GM23338 (cell line): ENCODE data around the gene ZNF385B. TPM values are rescaled to one million over a fixed set of nuclear protein-coding genes. Genes with fewer than 3 reads are reported as not detected.

Experiments used
- ATAC-seq: fragments of 200-7000 bp; cut with Tn5 transposase; 3 replicates; pipeline ENCODE4 v1.9.1; 2020
- DNase-seq: peaks from one replicate; pipeline ENCODE4 v3.0.0-alpha.2; 2015; ENCODE audit warnings: low spot score
- H2AFZ ChIP-seq: fragments of 200-600 bp; sonication (generic); 2 replicates; pipeline ENCODE4 v1.8.0; 2016; ENCODE audit warnings: antibody characterized with exemption, mild to moderate bottlenecking, moderate library complexity
- H3F3A ChIP-seq: fragments of 200-600 bp; sonication (generic); replicated peaks from 2 replicates; pipeline ENCODE4 v1.8.0; 2017; ENCODE audit warnings: antibody characterized with exemption, mixed run types, low read depth
- H3K27ac ChIP-seq: fragments of 200-600 bp; sonication (generic); 2 replicates; pipeline ENCODE4 v1.6.1; 2016; ENCODE audit warnings: low read depth
- H3K27me3 ChIP-seq: fragments of 200-600 bp; sonication (generic); 2 replicates; pipeline ENCODE4 v1.8.0; 2016; ENCODE audit warnings: mild to moderate bottlenecking, mixed run types, moderate library complexity; ENCODE audit not compliant: insufficient read depth
- H3K36me3 ChIP-seq: fragments of 200-600 bp; sonication (generic); 2 replicates; pipeline ENCODE4 v1.8.0; 2016; ENCODE audit warnings: mild to moderate bottlenecking; ENCODE audit not compliant: insufficient read depth
- H3K4me1 ChIP-seq: fragments of 200-600 bp; sonication (generic); 2 replicates; pipeline ENCODE4 v1.8.0; 2016; ENCODE audit warnings: mild to moderate bottlenecking, moderate library complexity; ENCODE audit not compliant: insufficient read depth
- H3K4me2 ChIP-seq: fragments of 200-600 bp; sonication (generic); 2 replicates; pipeline ENCODE4 v1.7.1; 2017; ENCODE audit warnings: mixed run types
- H3K4me3 ChIP-seq: fragments of 200-600 bp; sonication (generic); 2 replicates; pipeline ENCODE4 v1.6.1; 2016; ENCODE audit warnings: mixed run types
- H3K79me2 ChIP-seq: fragments of 200-600 bp; sonication (generic); replicated peaks from 2 replicates; pipeline ENCODE4 v1.8.0; 2017; ENCODE audit warnings: mild to moderate bottlenecking; ENCODE audit not compliant: insufficient read depth
- H3K9me2 ChIP-seq: fragments of 200-600 bp; sonication (generic); 2 replicates; pipeline ENCODE4 v1.8.0; 2017; ENCODE audit not compliant: insufficient read depth
- H4K20me1 ChIP-seq: fragments of 200-600 bp; sonication (generic); replicated peaks from 2 replicates; pipeline ENCODE4 v1.8.0; 2017; ENCODE audit warnings: mild to moderate bottlenecking; ENCODE audit not compliant: insufficient read depth
- H3K27ac Mint-ChIP-seq: 2 replicates; pipeline ENCODE4 v1.8.0; 2020; ENCODE audit warnings: inconsistent platforms, mild to moderate bottlenecking, moderate library complexity, mixed read lengths
- H3K27me3 Mint-ChIP-seq: 3 replicates; pipeline ENCODE4 v1.8.0; 2022; ENCODE audit warnings: low read depth, mild to moderate bottlenecking, moderate library complexity, mixed read lengths, inconsistent platforms; ENCODE audit not compliant: insufficient read depth, poor library complexity
- H3K36me3 Mint-ChIP-seq: 3 replicates; pipeline ENCODE4 v1.8.0; 2021; ENCODE audit warnings: low read depth, mild to moderate bottlenecking, inconsistent platforms, moderate library complexity, mixed read lengths
- H3K4me1 Mint-ChIP-seq: 3 replicates; pipeline ENCODE4 v1.8.0; 2020; ENCODE audit warnings: mild to moderate bottlenecking, inconsistent platforms, mixed read lengths
- H3K4me3 Mint-ChIP-seq: 3 replicates; pipeline ENCODE4 v1.8.0; 2021; ENCODE audit warnings: moderate library complexity, mild to moderate bottlenecking, inconsistent platforms, mixed read lengths
- H3K9me3 Mint-ChIP-seq: 3 replicates; pipeline ENCODE4 v1.8.0; 2020; ENCODE audit warnings: moderate library complexity, mild to moderate bottlenecking, inconsistent platforms, mixed read lengths
- CTCF ChIP-seq, 2 experiments: fragments of 200-600 bp in 1 of 2; sonication (generic) in 1 of 2; conservative IDR thresholded peaks; 2 replicates each; pipeline versions ENCODE4 v1.5.1 to v1.6.1; 2016 to 2017; ENCODE audit warnings: antibody characterized with exemption in 2 of 2, low read depth in 2 of 2, mild to moderate bottlenecking in 2 of 2, moderate library complexity in 1 of 2
- ETS1 ChIP-seq: IDR thresholded peaks from 2 replicates; pipeline ENCODE4 v1.6.1; 2016; ENCODE audit warnings: antibody characterized with exemption
- EZH2 ChIP-seq: fragments of 200-600 bp; sonication (generic); IDR thresholded peaks from one replicate; pipeline ENCODE4 v1.8.0; 2017; ENCODE audit warnings: antibody characterized with exemption, mild to moderate bottlenecking, low read depth; ENCODE audit not compliant: unreplicated experiment
- EZH2phosphoT487 ChIP-seq: fragments of 200-600 bp; sonication (generic); IDR thresholded peaks from one replicate; pipeline ENCODE4 v1.8.1; 2018; ENCODE audit warnings: antibody characterized with exemption; ENCODE audit not compliant: unreplicated experiment
- JUNB ChIP-seq: IDR thresholded peaks from one replicate; pipeline ENCODE4 v1.6.1; 2016; ENCODE audit warnings: antibody characterized with exemption; ENCODE audit not compliant: unreplicated experiment
- NANOG ChIP-seq: IDR thresholded peaks from 2 replicates; pipeline ENCODE4 v1.6.1; 2016; ENCODE audit warnings: antibody characterized with exemption, borderline replicate concordance
- POLR2AphosphoS5 ChIP-seq: IDR thresholded peaks from 2 replicates; pipeline ENCODE4 v1.6.1; 2016; ENCODE audit warnings: antibody characterized with exemption, low read depth
- REST ChIP-seq: IDR thresholded peaks from one replicate; pipeline ENCODE4 v1.6.1; 2018; ENCODE audit warnings: antibody characterized with exemption; ENCODE audit not compliant: unreplicated experiment
- STAT1 ChIP-seq: IDR thresholded peaks from one replicate; pipeline ENCODE4 v1.6.1; 2016; ENCODE audit warnings: antibody characterized with exemption; ENCODE audit not compliant: unreplicated experiment
- polyA plus RNA-seq: library from polyadenylated mRNA; unstranded; fragments of >200 nt; fragmentation: Nextera tagmentation; extraction: Ambion mirVana; gene quantifications from 2 replicates; pipeline ENCODE4 v1.2.1, GENCODE V29; 2016
- total RNA-seq: library from RNA; depleted of rRNA; stranded (reverse); fragments of >200 nt; shearing (Covaris generic); gene quantifications from 2 replicates; pipeline ENCODE4 v1.2.3, GENCODE V29; 2014

The ZNF385B gene
- total and polyA plus RNA-seq, 2 experiments from 2014 or later = 1.5 to 4.6 TPM

GRCh38 chr2:179861027-179861415, 391 bp downstream of the ZNF385B start:
- Mint-ChIP-seq H3K4me1 (peaks cover 24% of the 10 kb centered on the region), H3K4me3 (peak overlapping the region; percentile 91; the same call in 2 of the 3 replicates), H3K27ac (no peak overlapping the region), H3K27me3 (peaks cover 28% of the 10 kb centered on the region), H3K9me3 (no peaks in the 10 kb centered on the region), H3K36me3 (no peaks in the 10 kb centered on the region)
- Histone ChIP-seq H2AFZ (peak overlapping the region; percentile 99), H3K79me2 (no peaks in the 10 kb centered on the region), H3K4me2 (peak overlapping the region; percentile 96), H3K9me2 (no peaks in the 10 kb centered on the region), H3K4me1 (peaks cover 13% of the 10 kb centered on the region; the same call in 1 of the 2 replicates), H3K27me3 (peaks cover 57% of the 10 kb centered on the region), H3F3A (no peaks in the 10 kb centered on the region), H3K27ac (no peak overlapping the region), H3K36me3 (no peaks in the 10 kb centered on the region), H4K20me1 (0 out of 2 replicates have a peak, but pooled peaks cover 4% of the 10 kb centered on the region), H3K4me3 (peak overlapping the region; percentile 92)
- TF ChIP-seq ETS1 (no peak), REST (no peak), CTCF (conservative IDR thresholded peaks at IDR 0.05; ENCODE audit: low read depth in 2 of 2) (no peak), EZH2phosphoT487 (no peak), EZH2 (no peak), POLR2AphosphoS5 (no peak), JUNB (no peak), STAT1 (no peak), NANOG (no peak)
- peak; percentile 79 for ATAC-seq
- peak; percentile 70 for DNase-seq
